NCI-H460 (cell line): ENCODE results near the gene SPOUT1. TPM values are rescaled to one million over a fixed set of nuclear protein-coding genes. Genes with fewer than 3 reads are reported as not detected.
"Not testable (repeated sequence)": the region's sequence is repeated elsewhere in the genome, so short reads cannot be mapped to it uniquely, and the experiment has no call there.

ENCODE experiments used
- DNase-seq: peaks from one replicate; pipeline ENCODE4 v3.0.0-alpha.2; 2016; ENCODE audit warnings: low read depth; ENCODE audit errors: extremely low read depth
- total RNA-seq: library from RNA; depleted of rRNA; stranded (reverse); fragments of >200 nt; shearing (Covaris generic); gene quantifications from 2 replicates; pipeline ENCODE4 v1.2.3, GENCODE V29; 2014; rRNA removed

Gene SPOUT1
- total RNA-seq, 1 experiment from 2014 or later = 21.1 TPM

- not testable (repeated sequence) for DNase-seq
These were observed 49.5 kb downstream of the SPOUT1 start for GRCh38 chr9:128780093-128780492.

- no peak for DNase-seq
These were observed 54.8 kb downstream of the SPOUT1 start for GRCh38 chr9:128774804-128775203.

GRCh38 chr9:128773049-128773448, 56.5 kb downstream of the SPOUT1 start:
- DNase-seq = no peak

DNA sequence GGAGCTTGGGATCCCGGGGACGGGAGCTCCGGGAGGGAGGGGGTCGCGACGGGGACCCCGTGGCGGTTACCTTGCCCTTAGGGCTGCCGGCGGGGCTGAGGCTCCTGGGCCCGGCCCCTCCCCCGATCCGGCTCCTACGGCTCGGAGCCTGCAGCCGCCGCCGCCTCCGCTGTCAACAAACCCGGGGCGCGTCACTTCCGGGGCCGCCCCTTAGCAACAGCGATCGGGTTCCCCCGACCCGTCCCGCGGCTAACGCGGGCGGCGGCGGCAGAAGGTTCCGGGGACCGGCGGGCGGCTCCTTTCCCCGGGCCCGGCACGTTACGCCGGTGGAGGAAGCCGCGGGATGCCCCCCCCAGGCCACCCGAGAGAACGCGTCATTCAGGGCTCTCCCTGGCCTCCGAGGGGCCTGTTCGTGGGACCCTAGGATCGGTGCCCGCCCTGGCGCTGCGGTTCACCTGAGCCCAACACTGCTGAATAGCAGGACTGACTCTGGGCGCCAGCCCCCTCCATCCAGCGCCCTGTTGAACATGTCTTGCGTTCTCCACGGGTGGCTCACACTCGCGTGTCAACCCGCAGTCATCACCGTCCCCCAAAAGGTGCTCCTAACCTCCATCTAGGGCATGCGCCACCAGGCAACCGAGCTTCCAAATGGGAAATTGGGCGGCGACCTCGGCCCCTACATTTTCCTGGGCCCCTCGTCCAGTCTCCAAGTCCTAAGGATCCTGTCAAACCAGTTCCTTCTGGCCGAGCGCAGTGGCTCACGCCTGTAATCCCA, 57.7 kb downstream of the SPOUT1 start, which contains the start of gene ZER1:
Gene ZER1 (minus strand): TSS at position 183 of the 775 bp plus-strand sequence. CDS start 16,362 bp downstream, outside the sequence.
- DNase-seq = peak; percentile 84

DNA sequence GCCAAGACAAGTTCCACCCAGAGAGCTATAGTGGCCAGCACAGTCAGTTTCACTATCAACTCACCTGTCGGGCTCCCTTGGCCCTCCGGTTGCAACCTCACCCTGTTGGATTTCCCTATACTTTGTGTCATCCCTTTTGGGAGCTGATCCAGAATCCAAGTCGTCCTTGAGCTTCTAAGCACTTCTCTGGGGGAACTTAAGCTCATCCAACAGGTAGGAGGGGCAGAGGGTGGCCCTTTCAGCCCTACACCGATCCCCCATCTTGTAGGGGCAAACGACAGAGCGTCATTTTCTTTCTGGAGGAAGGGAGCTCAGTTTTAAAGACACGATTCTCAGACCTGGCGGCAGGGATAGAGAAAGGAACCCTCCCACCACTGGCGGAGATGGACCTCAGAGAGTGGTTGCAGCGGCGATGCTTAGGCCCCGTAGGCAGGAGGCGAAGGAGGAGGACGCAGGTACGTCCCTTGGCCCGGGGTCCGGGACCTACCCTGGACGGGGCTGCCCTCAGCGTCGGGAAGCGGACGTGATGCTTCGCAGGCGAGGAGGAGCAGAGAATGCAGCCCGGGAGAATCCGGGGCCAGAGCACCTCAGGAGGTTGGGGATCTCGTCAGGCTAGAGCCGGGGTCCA, 58.4 kb downstream of the SPOUT1 start:
- DNase-seq = no peak

- DNase-seq = no peak
These were observed 59.1 kb downstream of the SPOUT1 start for GRCh38 chr9:128770286-128771030.

Other genes starting within 250 kb of the SPOUT1 start
- gene DYNC2I2, start 172.9 kb downstream of the SPOUT1 start, total RNA-seq = 77.5 and 97.9 TPM in 2 replicates
- 863 and 882 TPM in 2 replicates for gene SET, start 140.6 kb downstream of the SPOUT1 start, total RNA-seq
- gene PKN3, start 127.3 kb downstream of the SPOUT1 start, total RNA-seq = 5.9 and 7.4 TPM in 2 replicates
- gene ZDHHC12, start 105.7 kb downstream of the SPOUT1 start, total RNA-seq = 17.9 and 22.4 TPM in 2 replicates
- 12.5 and 12.6 TPM in 2 replicates for gene ZER1, start 57.9 kb downstream of the SPOUT1 start, total RNA-seq
- gene TBC1D13, start 42.5 kb downstream of the SPOUT1 start, total RNA-seq = 12.9 and 13.5 TPM in 2 replicates
- 27.2 and 34.9 TPM in 2 replicates for gene ENDOG, start 11.3 kb downstream of the SPOUT1 start, total RNA-seq
- 11.7 and 11.8 TPM in 2 replicates for gene KYAT1, start 52.2 kb upstream of the SPOUT1 start, total RNA-seq
- 21.7 and 22.2 TPM in 2 replicates for gene LRRC8A, start 52.3 kb upstream of the SPOUT1 start, total RNA-seq
- not detected in 2 replicates for gene PHYHD1, start 91.2 kb upstream of the SPOUT1 start, total RNA-seq
- gene DOLK, start 117.8 kb upstream of the SPOUT1 start, total RNA-seq = 18.3 and 20.6 TPM in 2 replicates
- 42.5 and 47.7 TPM in 2 replicates for gene NUP188, start 117.9 kb upstream of the SPOUT1 start, total RNA-seq
- gene SH3GLB2, start 198.5 kb upstream of the SPOUT1 start, total RNA-seq = 26.9 and 28.9 TPM in 2 replicates
- gene MIGA2, start 206.8 kb upstream of the SPOUT1 start, total RNA-seq = 10.2 and 15.6 TPM in 2 replicates